AG04449 (cell line): Measurements from ENCODE around the gene COPS4.
"Not testable (repeated sequence)": the region's sequence is repeated elsewhere in the genome, so short reads cannot be mapped to it uniquely, and the experiment has no call there.

ENCODE experiments used
- CTCF ChIA-PET: fragments of 350-600 bp; formaldehyde crosslinking; extraction: SDS; loops from one replicate; lab custom pipeline; 2021; ENCODE audit warnings: antibody characterized with exemption; lab: Yijun Ruan, JAX
- POLR2A ChIA-PET: fragments of 400-600, 350-600 bp; formaldehyde crosslinking; extraction: SDS; loops from one replicate; lab custom pipeline; 2020; ENCODE audit warnings: antibody characterized with exemption, inconsistent platforms; lab: Yijun Ruan, JAX
- DNase-seq: peaks from one replicate; pipeline ENCODE4 v3.0.0-alpha.2; 2010; ENCODE audit warnings: low read depth, low spot score
- H3K4me3 ChIP-seq: 2 replicates; pipeline ENCODE4 v1.5.1; 2011; ENCODE audit warnings: low read depth, mild to moderate bottlenecking, control low read depth, low read length
- TF ChIP-seq, protein P1 (sequence below): IDR thresholded peaks from one replicate; pipeline ENCODE4 v1.5.1; 2011; ENCODE audit warnings: mild to moderate bottlenecking, moderate library complexity, low read length, control low read depth, inconsistent platforms; ENCODE audit not compliant: insufficient read depth; ENCODE audit errors: missing control alignments

COPS4 gene

DNA sequence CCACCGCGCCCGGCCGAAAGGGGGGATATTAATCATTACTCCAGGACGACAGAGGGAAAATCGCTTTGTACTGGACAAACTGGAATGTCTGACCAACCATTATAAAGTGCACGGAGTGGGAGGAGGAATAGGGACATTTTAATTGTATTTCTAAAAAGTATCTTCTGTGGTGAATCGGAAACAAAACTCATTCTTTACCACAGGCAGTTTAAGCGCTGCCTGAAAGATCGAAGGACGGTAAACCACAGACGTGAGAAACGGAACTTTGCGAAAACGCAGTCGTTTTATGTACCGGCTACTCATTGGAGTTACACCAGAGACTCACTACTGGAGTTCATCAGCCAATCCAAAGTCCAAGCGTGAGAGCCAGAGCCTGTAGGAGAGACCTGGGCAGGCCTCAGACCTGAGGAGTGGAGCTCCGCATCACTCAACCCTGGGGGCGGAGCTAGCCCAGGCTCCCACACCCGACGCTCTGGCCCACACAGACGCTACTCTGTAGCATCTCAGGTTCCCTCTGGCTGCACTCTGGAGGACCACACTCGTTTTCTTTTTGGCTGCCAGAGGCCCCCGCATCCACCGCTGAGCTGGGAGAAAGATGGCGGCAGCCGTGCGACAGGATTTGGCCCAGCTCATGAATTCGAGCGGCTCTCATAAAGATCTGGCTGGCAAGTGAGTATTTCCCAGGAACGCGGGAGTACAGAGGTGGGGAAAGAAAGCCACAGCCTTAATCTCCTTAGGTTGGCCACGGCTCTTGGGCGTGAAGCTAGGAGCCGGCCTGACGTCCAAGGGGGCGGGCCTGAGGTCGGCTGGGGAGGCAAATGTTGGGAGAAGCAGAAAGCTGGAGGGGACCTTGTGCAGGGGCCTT lies at the start of gene COPS4:
COPS4 (plus strand) TSS at position 554 of the 865 bp plus-strand sequence; CDS start at position 596, 42 bp downstream.
- CTCF ChIA-PET, result interaction anchor here (0.5 to 6.0 kb wide), 14 partner anchors 10 to 573 kb away, joined by 3 to 32 read pairs (median 4); partner anchors contain the start of genes COQ2 and LIN54
- POLR2A ChIA-PET, result interaction anchor here (0.5 to 1.4 kb wide), 24 partner anchors 9 to 661 kb away, joined by 3 to 12 read pairs (median 3); partner anchors contain the start of genes COQ2, HELQ, HNRNPD and HNRNPDL
- H3K4me3 ChIP-seq, result peak within 1 kb of the TSS; percentile 92
- peak; percentile 99 for DNase-seq
- TF ChIP-seq, protein P1, sequence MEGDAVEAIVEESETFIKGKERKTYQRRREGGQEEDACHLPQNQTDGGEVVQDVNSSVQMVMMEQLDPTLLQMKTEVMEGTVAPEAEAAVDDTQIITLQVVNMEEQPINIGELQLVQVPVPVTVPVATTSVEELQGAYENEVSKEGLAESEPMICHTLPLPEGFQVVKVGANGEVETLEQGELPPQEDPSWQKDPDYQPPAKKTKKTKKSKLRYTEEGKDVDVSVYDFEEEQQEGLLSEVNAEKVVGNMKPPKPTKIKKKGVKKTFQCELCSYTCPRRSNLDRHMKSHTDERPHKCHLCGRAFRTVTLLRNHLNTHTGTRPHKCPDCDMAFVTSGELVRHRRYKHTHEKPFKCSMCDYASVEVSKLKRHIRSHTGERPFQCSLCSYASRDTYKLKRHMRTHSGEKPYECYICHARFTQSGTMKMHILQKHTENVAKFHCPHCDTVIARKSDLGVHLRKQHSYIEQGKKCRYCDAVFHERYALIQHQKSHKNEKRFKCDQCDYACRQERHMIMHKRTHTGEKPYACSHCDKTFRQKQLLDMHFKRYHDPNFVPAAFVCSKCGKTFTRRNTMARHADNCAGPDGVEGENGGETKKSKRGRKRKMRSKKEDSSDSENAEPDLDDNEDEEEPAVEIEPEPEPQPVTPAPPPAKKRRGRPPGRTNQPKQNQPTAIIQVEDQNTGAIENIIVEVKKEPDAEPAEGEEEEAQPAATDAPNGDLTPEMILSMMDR, result peak; percentile 45

DNA sequence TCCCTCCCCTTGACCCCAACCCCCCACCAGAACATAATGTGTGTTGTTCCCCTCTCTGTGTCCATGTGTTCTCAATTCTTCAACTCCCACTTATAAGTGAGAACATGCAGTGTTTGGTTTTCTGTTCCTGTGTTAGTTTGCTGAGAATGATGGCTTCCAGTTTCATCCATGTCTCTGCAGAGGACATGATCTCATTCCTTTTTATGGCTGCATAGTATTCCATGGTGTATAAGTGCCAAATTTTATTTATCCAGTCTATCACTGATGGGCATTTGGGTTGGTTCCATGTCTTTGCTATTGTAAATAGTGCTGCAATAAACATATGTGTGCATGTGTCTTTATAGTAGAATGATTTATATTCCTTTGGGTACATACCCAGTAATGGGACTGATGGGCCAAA lies 47.5 kb upstream of the COPS4 start:
- POLR2A ChIA-PET, H3K4me3 ChIP-seq, DNase-seq, CTCF ChIA-PET: not testable (repeated sequence)

DNA sequence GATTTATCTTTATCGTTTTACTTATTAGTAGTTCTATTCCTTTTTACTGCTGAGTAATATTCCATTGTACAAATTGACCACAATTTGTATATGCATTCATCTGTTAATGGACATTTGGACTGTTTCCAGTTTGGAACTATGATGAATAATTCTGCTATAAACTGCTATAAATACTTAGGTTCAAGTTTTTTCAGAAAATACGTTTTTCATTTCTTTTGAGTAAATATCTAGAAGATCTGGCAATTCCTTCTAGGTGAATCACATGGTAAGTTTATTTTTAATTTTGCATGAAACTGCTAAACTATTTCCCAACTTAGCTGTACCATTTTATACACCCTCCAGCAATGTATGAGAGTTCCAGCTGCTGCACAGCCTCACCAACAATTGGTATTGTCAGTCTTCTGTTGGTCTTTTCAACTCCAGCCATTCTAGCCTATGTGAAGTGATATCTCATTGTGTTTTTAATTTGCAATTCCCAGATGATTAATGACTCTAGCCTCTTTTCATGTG lies 46.6 kb upstream of the COPS4 start:
- ChIA-PET CTCF (no interaction called here), POLR2A (interaction anchor here (0.7 kb wide), 1 partner anchor 125 kb away, joined by 4 read pairs; no protein-coding TSS in a partner anchor)
- TF ChIP-seq, protein P1, result no peak
- DNase-seq, result peak; percentile 66
- no peak overlapping the region for H3K4me3 ChIP-seq

DNA sequence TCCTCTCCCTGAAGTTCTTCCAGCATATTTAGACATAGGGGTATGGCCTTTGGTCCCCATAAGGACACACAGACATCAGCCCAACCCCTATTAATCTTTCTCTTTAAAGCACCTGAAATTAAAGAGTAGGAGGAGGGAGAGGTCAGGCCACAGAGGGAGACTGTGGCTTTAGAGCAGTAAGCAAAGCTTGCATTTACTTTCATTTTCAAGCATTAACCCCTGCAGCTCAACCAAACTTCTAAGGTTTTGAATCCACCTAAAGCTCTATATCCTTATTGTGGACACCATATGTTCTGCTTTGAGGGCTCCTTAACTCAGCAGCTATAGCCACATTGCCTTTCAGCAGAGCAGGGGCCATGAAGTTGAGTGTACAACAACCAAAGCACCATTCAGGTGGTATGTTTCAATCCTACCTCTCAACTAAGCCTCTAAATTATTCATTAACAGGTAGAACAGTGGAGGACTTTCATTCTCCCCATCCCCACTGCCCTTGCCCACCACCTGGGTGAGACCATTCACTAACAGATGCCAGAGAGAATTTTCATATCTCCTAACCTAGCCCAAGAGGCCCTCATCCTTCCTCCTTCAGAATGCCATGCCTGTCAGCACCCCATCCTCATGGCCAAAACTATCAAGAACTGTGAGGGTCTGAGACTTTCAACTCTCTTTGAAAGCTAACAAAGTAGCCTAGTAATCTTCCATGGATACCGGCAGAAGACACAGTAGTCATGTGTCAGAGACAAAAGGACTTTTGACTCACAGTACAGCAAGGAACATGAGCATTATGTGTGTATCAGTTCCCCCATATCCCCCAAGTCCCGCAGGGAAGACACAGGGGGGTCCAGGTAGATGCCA lies 45.2 kb upstream of the COPS4 start:
- ChIA-PET CTCF (no interaction called here), POLR2A (no interaction called here)
- TF ChIP-seq, protein P1, result no peak
- no peak for DNase-seq
- no peak overlapping the region for H3K4me3 ChIP-seq

DNA sequence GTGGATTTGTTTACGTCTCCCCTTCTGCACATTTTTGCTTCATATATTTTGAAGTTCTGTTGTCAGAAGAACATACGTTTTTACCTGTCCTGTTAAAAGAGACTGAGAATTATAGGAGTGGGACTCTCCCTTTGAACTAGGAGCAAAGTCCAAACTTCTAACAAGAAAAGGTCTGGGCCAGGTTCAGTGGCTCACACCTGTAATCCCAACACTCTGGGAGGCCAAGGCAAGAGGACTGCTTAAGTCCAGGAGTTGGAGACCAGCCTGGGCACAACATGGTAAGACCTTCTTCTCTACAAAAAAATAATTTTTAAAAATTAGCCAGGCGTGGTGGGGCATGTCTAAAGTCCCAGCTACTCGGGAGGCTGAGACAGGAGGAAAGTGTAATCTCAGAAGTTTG lies 40.1 kb upstream of the COPS4 start:
- DNase-seq, result no peak
- ChIA-PET CTCF (no interaction called here), POLR2A (interaction anchor here (0.8 kb wide), 1 partner anchor 40 kb away, joined by 5 read pairs; the partner anchor contains the start of gene COPS4)
- TF ChIP-seq, protein P1, result no peak
- no peak overlapping the region for H3K4me3 ChIP-seq

DNA sequence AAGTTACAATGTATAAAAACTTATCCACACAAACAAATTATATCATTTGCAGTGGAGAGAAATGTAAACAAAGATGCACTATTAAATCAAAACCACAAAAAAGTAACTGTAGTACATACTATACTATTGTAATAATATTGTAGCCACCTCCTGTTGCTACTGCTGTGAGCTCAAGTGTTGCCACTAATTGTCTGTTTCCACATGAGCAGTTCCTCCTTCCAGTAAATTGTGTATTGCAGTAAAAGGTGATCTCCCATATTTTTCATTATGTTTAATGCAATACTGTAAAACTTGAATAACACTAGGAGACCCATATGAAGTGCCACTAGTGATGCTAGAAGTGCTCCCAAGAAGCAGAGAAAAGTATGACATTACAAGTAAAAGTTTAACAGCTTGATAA lies 36.1 kb upstream of the COPS4 start:
- no peak overlapping the region for H3K4me3 ChIP-seq
- no peak for DNase-seq
- ChIA-PET POLR2A (no interaction called here), CTCF (interaction anchor here (0.9 kb wide), 1 partner anchor 14 kb away, joined by 3 read pairs; no protein-coding TSS in a partner anchor)
- TF ChIP-seq, protein P1, result no peak
